B cell (primary cell): ENCODE results near the gene APOLD1.

Experiments
- EZH2 ChIP-seq: IDR thresholded peaks from 2 replicates; pipeline ENCODE4 v1.6.1; 2012; ENCODE audit warnings: borderline replicate concordance, low read depth, mild to moderate bottlenecking, moderate library complexity, low read length; ENCODE audit not compliant: insufficient read depth, poor library complexity, severe bottlenecking
- TF ChIP-seq, protein P1 (sequence below): fragments of 200-600 bp; IDR thresholded peaks from one replicate; pipeline ENCODE4 v1.8.0; 2022; ENCODE audit warnings: antibody characterized with exemption, mild to moderate bottlenecking

DNA sequence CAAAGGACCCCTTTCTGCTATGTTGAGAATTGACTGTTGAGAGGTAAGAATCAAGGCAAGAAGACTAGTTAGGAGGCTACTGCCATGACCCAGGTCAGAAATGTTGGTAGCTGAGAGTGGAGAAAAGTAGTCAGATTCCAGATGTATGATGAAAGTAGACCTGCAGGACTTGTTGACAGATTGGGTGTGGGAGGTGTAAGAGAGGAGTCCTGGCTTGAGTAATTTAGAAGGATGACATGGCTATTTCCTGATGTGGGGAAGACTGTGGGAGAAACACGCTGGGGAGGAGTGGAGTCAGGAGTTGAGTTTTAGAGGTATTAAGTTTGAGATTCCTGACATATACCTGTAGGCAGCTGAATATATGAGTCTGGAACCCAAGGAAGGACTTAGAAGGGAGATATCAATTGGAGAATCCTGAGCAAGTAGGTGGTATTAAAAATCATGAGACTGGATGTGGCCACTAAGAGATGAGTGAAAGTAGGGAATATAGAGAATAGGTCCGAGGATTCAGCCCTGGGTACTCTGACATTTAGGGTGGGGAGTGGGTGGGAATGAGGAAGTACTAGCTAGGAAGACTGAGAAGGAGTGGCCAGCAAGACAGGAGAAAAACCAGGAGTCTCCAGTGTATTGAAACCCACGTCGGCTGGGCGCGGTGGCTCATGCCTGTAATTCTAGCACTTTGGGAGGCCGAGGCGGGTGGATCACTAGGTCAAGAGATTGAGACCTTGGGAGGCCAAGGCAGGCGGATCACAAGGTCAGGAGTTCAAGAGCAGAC lies 15.1 kb downstream of the APOLD1 start:
- TF ChIP-seq, protein P1, sequence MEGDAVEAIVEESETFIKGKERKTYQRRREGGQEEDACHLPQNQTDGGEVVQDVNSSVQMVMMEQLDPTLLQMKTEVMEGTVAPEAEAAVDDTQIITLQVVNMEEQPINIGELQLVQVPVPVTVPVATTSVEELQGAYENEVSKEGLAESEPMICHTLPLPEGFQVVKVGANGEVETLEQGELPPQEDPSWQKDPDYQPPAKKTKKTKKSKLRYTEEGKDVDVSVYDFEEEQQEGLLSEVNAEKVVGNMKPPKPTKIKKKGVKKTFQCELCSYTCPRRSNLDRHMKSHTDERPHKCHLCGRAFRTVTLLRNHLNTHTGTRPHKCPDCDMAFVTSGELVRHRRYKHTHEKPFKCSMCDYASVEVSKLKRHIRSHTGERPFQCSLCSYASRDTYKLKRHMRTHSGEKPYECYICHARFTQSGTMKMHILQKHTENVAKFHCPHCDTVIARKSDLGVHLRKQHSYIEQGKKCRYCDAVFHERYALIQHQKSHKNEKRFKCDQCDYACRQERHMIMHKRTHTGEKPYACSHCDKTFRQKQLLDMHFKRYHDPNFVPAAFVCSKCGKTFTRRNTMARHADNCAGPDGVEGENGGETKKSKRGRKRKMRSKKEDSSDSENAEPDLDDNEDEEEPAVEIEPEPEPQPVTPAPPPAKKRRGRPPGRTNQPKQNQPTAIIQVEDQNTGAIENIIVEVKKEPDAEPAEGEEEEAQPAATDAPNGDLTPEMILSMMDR = no peak
- TF ChIP-seq EZH2 = no peak
